ENCODE results near the gene ACOT7.

Gene ACOT7

DNA sequence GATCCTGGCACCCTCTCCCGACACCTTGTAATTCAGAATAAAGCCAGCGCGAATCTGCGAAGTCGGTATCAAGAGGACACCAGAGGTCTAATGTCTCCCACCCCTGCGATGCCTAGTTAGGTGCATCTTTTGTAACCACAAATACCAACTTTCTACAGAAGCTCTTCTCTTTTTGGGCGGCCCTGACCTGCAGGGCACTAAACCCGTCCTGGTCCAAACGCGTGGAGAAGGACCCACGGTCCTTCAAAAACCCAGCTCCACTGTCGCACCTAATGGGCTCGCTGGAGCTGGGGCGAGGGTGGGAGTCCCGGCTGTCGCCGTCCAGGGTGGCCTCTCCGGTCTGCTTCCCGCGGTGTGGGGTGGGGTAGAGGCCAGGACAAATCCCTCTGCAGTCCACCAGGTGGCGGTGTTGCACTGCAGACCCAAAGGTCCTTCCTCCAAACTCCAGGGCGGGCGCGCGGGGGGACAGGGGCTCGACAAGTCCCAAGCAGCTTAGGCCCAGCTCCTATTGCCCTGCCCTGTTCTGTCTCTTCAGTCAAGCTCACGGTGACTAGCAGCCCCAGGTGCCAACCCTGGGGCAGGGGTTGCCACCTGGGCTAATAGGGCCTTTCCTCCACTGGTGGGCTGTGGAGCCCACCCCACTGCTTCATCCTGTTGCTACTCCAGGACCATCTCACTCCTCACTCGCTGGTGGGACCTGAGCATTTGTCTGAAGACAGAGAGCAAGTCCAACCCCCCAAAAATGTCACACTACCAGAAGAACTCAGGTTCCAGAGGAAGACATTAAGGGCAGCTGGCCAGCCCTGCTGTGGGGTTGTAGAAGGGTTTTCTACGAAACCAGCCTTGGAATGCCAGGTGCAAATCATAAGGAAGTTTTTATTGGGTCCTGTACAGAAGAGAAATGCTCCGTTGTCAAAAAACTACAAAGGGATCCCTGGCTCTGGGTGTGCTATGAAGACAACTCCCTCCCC is 146.8 kb downstream of the ACOT7 start:
- H2AFZ ChIP-seq (ENCODE audit: low read depth, low read length), result no peak overlapping the region
- H3K27me3 ChIP-seq (ENCODE audit: insufficient read depth, low read length, poor library complexity), result no peaks in the 10 kb centered on the region
- H4K20me1 ChIP-seq (ENCODE audit: insufficient read depth, low read length), result peaks cover 30% of the 10 kb centered on the region
- H3K4me1 ChIP-seq (ENCODE audit: insufficient read depth, low read length), result peaks cover 8% of the 10 kb centered on the region
- no peak overlapping the region for H3K27ac ChIP-seq (ENCODE audit: low read length)
- H3K4me2 ChIP-seq (ENCODE audit: insufficient read depth, low read length), result no peak overlapping the region
- H3K79me2 ChIP-seq (ENCODE audit: insufficient read depth, low read length), result no peaks in the 10 kb centered on the region
- H3K36me3 ChIP-seq (ENCODE audit: insufficient read depth, low read length), result no peaks in the 10 kb centered on the region
- no peaks in the 10 kb centered on the region for H3K9me3 ChIP-seq (ENCODE audit: insufficient read depth, low read length, severe bottlenecking)
- TF ChIP-seq, protein P1, sequence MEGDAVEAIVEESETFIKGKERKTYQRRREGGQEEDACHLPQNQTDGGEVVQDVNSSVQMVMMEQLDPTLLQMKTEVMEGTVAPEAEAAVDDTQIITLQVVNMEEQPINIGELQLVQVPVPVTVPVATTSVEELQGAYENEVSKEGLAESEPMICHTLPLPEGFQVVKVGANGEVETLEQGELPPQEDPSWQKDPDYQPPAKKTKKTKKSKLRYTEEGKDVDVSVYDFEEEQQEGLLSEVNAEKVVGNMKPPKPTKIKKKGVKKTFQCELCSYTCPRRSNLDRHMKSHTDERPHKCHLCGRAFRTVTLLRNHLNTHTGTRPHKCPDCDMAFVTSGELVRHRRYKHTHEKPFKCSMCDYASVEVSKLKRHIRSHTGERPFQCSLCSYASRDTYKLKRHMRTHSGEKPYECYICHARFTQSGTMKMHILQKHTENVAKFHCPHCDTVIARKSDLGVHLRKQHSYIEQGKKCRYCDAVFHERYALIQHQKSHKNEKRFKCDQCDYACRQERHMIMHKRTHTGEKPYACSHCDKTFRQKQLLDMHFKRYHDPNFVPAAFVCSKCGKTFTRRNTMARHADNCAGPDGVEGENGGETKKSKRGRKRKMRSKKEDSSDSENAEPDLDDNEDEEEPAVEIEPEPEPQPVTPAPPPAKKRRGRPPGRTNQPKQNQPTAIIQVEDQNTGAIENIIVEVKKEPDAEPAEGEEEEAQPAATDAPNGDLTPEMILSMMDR (IDR thresholded peaks at IDR 0.05; ENCODE audit: borderline replicate concordance, extremely low read depth, low read length, poor library complexity, severe bottlenecking), result peak; percentile 91
- no peak for TF ChIP-seq EZH2 (IDR thresholded peaks at IDR 0.05; ENCODE audit: borderline replicate concordance, low read depth, low read length, severe bottlenecking)
- peak; percentile 77 for DNase-seq
- no peak overlapping the region for H3K4me3 ChIP-seq (ENCODE audit: low read depth in 1 of 2, low read length in 2 of 2)
- ATAC-seq (ENCODE audit: insufficient read depth, low read depth), result peak; percentile 73
- no peak overlapping the region for H3K9ac ChIP-seq (ENCODE audit: low read depth, low read length)

DNA sequence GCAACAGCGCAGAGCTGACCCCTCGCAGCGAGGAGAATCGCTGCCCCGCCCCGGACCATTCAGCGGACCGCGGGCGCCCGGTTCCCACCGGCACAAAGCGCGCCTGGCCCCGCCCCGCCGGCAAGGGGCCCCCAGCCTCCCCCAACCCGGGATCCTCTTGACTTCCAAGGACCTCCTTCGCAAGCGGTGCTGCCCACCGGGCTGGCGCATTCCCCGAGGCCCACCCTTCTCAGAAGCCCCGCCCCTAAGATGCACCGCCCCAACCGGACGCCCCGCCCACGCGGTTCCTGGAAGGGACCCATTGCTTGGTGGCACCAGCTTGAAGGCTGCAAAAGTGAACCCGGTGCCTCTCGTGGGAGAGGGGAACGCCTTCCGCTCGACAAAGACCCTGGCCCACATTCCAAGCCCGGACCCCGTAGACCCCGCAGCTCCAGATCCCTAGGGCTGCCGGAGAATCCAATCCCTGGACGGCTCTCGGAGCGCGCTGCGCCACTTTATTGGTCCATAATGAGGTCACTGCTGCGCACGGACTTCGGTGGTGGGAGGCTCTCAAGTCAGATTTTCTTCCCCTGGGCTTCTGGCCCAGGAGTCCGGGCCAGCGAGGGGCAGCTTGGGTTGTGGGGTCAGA is 147.6 kb downstream of the ACOT7 start:
- Histone ChIP-seq H3K9ac (ENCODE audit: low read depth, low read length) (no peak overlapping the region), H3K4me1 (ENCODE audit: insufficient read depth, low read length) (peaks cover 8% of the 10 kb centered on the region), H3K4me2 (ENCODE audit: insufficient read depth, low read length) (no peak overlapping the region), H3K9me3 (ENCODE audit: insufficient read depth, low read length, severe bottlenecking) (no peaks in the 10 kb centered on the region), H3K27me3 (ENCODE audit: insufficient read depth, low read length, poor library complexity) (no peaks in the 10 kb centered on the region), H3K79me2 (ENCODE audit: insufficient read depth, low read length) (no peaks in the 10 kb centered on the region), H3K4me3 (ENCODE audit: low read depth in 1 of 2, low read length in 2 of 2) (no peak overlapping the region), H4K20me1 (ENCODE audit: insufficient read depth, low read length) (peaks cover 30% of the 10 kb centered on the region), H2AFZ (ENCODE audit: low read depth, low read length) (no peak overlapping the region), H3K36me3 (ENCODE audit: insufficient read depth, low read length) (no peaks in the 10 kb centered on the region), H3K27ac (ENCODE audit: low read length) (no peak overlapping the region)
- DNase-seq (peak; percentile 45), ATAC-seq (ENCODE audit: insufficient read depth, low read depth) (no peak)
- TF ChIP-seq, protein P1 (IDR thresholded peaks at IDR 0.05; ENCODE audit: borderline replicate concordance, extremely low read depth, low read length, poor library complexity, severe bottlenecking), result no peak
- no peak for TF ChIP-seq EZH2 (IDR thresholded peaks at IDR 0.05; ENCODE audit: borderline replicate concordance, low read depth, low read length, severe bottlenecking)

DNA sequence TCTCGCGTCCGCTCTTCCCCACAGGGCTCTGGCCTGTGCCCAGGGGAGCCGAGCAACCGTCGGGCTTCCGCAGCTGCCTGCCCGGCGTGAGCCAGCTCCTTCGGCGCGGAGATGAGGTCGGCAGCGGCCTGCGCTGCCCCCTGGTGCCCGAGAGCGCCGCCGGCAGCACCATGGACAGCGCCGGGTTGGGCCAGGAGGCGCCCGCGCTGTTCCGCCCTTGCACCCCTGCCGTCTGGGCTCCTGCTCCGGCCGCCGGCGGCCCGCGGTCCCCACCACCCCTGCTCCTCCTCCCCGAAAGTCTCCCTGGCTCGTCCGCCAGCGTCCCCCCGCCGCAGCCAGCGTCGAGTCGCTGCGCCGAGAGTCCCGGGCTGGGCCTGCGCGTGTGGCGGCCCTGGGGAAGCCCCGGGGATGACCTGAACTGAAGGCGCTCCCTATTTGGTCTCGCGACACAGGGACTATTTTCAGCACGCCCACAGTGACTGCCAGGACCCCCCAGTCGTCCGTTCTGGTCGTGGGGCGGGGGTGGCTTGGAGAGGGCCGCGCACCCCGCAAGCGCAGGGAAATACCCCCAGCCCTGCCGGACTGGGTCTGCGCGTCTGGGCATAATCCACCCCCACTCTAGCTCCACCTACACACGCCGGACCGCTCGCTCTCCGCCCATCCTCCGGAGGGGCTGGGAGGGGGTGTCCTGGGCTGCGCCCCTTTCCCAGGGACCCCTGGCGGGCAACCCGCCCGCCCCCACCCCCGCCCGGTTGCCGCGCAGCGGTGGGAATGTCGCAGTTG is 148.3 kb downstream of the ACOT7 start:
- DNase-seq, result peak; percentile 83

More for the DNA sequence above, 148.3 kb downstream of the ACOT7 start:
- Histone ChIP-seq H3K9me3 (ENCODE audit: insufficient read depth, low read length, severe bottlenecking) (no peaks in the 10 kb centered on the region), H3K9ac (ENCODE audit: low read depth, low read length) (no peak overlapping the region), H2AFZ (ENCODE audit: low read depth, low read length) (no peak overlapping the region), H3K4me3 (ENCODE audit: low read depth in 1 of 2, low read length in 2 of 2) (no peak overlapping the region), H3K27me3 (ENCODE audit: insufficient read depth, low read length, poor library complexity) (no peaks in the 10 kb centered on the region), H3K4me1 (ENCODE audit: insufficient read depth, low read length) (peaks cover 8% of the 10 kb centered on the region), H4K20me1 (ENCODE audit: insufficient read depth, low read length) (peaks cover 30% of the 10 kb centered on the region), H3K4me2 (ENCODE audit: insufficient read depth, low read length) (peak overlapping the region; percentile 41), H3K36me3 (ENCODE audit: insufficient read depth, low read length) (no peaks in the 10 kb centered on the region), H3K79me2 (ENCODE audit: insufficient read depth, low read length) (no peaks in the 10 kb centered on the region), H3K27ac (ENCODE audit: low read length) (no peak overlapping the region)
- ATAC-seq (ENCODE audit: insufficient read depth, low read depth), result peak; percentile 87
- no peak for TF ChIP-seq EZH2 (IDR thresholded peaks at IDR 0.05; ENCODE audit: borderline replicate concordance, low read depth, low read length, severe bottlenecking)
- TF ChIP-seq, protein P1 (IDR thresholded peaks at IDR 0.05; ENCODE audit: borderline replicate concordance, extremely low read depth, low read length, poor library complexity, severe bottlenecking), result peak; percentile 86
